PC-9 (cell line): Measurements from ENCODE around the gene MRFAP1. TPM values are rescaled to one million over a fixed set of nuclear protein-coding genes. Genes with fewer than 3 reads are reported as not detected.

Experiments
- BruUV-seq: library from RNA; stranded (reverse); fragments of 400-500 nt; replicated peaks from 2 replicates; lab custom pipeline; 2021; lab: Mats Ljungman, UMichigan
- CTCF ChIA-PET: fragments of 300-600 bp; sonication (Branson Sonifier 250); formaldehyde crosslinking; loops from one replicate; lab custom pipeline; 2022; ENCODE audit warnings: antibody characterized with exemption; lab: Charles Lee
- POLR2A ChIA-PET: fragments of 300-600 bp; sonication (Branson Sonifier 250); formaldehyde crosslinking; loops from one replicate; lab custom pipeline; 2022; ENCODE audit warnings: antibody characterized with exemption; ENCODE audit not compliant: unreplicated experiment; lab: Charles Lee
- DNase-seq, 2 experiments: peaks; one replicate each; pipeline versions ENCODE4 v3.0.0 to v3.0.0-alpha.2; 2015 to 2022; ENCODE audit warnings: mixed read lengths in 1 of 2
- H2AFZ ChIP-seq: fragments of 200-600 bp; sonication (generic); 2 replicates; pipeline ENCODE4 v1.8.1; 2017; ENCODE audit warnings: antibody characterized with exemption
- H3F3A ChIP-seq: fragments of 200-600 bp; sonication (generic); 2 replicates; pipeline ENCODE4 v1.8.1; 2017; ENCODE audit warnings: antibody characterized with exemption, mild to moderate bottlenecking, low read depth; ENCODE audit not compliant: insufficient read depth
- H3K27ac ChIP-seq: fragments of 200-600 bp; sonication (generic); 2 replicates; pipeline ENCODE4 v1.6.1; 2016; ENCODE audit warnings: mixed run types
- H3K27me3 ChIP-seq: fragments of 200-600 bp; sonication (generic); 2 replicates; pipeline ENCODE4 v1.6.1; 2016; ENCODE audit warnings: low read depth, mixed run types; ENCODE audit not compliant: insufficient read depth
- H3K36me3 ChIP-seq: fragments of 200-600 bp; sonication (generic); 2 replicates; pipeline ENCODE4 v1.6.1; 2016; ENCODE audit warnings: low read depth, mixed run types
- H3K4me1 ChIP-seq: fragments of 200-600 bp; sonication (generic); replicated peaks from 2 replicates; pipeline ENCODE4 v1.6.1; 2016; ENCODE audit warnings: mixed run types; ENCODE audit not compliant: insufficient read depth
- H3K4me2 ChIP-seq: fragments of 200-600 bp; sonication (generic); 2 replicates; pipeline ENCODE4 v1.6.1; 2017; ENCODE audit warnings: mixed run types
- H3K4me3 ChIP-seq: fragments of 200-600 bp; sonication (generic); 2 replicates; pipeline ENCODE4 v1.6.1; 2016; ENCODE audit warnings: mixed run types
- H3K79me2 ChIP-seq: fragments of 200-600 bp; sonication (generic); 2 replicates; pipeline ENCODE4 v1.6.1; 2017; ENCODE audit warnings: low read depth, mixed run types
- H3K9me2 ChIP-seq: fragments of 200-600 bp; sonication (generic); 2 replicates; pipeline ENCODE4 v1.8.1; 2017; ENCODE audit warnings: mild to moderate bottlenecking; ENCODE audit not compliant: insufficient read depth
- H3K9me3 ChIP-seq: fragments of 200-600 bp; sonication (generic); 2 replicates; pipeline ENCODE4 v1.8.1; 2016; ENCODE audit warnings: low read depth; ENCODE audit not compliant: insufficient read depth
- H4K20me1 ChIP-seq: fragments of 200-600 bp; sonication (generic); 2 replicates; pipeline ENCODE4 v1.8.1; 2017; ENCODE audit not compliant: insufficient read depth
- CTCF ChIP-seq: fragments of 200-600 bp; sonication (generic); conservative IDR thresholded peaks from 2 replicates; pipeline ENCODE4 v1.6.1; 2017; ENCODE audit warnings: mixed run types, antibody characterized with exemption, mild to moderate bottlenecking, moderate library complexity
- EZH2 ChIP-seq: fragments of 200-600 bp; sonication (generic); IDR thresholded peaks from 2 replicates; pipeline ENCODE4 v1.8.0; 2017; ENCODE audit warnings: antibody characterized with exemption, low read depth
- intact Hi-C: fragments of 100-400 bp; cut with micrococcal nuclease; formaldehyde crosslinking; loops from one replicate; pipeline ENCODE4 v1.10.0; 2022; ENCODE audit not compliant: unreplicated experiment
- total RNA-seq: library from RNA; stranded (reverse); gene quantifications from 2 replicates; pipeline ENCODE4 v1.2.3, GENCODE V29; 2021

Gene MRFAP1
- total RNA-seq, 1 experiment from 2014 or later: 278 TPM

GRCh38 chr4:6619466-6620255, 20.8 kb upstream of the MRFAP1 start:
- no peak overlapping the region for H3K4me3 ChIP-seq
- intact Hi-C loops: no loop called here
- no peaks in the 10 kb centered on the region for H4K20me1 ChIP-seq
- H3K27me3 ChIP-seq: no peaks in the 10 kb centered on the region
- H3K9me3 ChIP-seq: no peaks in the 10 kb centered on the region
- ChIA-PET POLR2A (no interaction called here), CTCF (no interaction called here)
- H3K4me2 ChIP-seq: no peak overlapping the region
- no peaks in the 10 kb centered on the region for H3K36me3 ChIP-seq
- no peak for DNase-seq
- no peak overlapping the region for H3K27ac ChIP-seq
- H3K9me2 ChIP-seq: no peaks in the 10 kb centered on the region
- H3F3A ChIP-seq: no peaks in the 10 kb centered on the region
- H3K79me2 ChIP-seq: no peaks in the 10 kb centered on the region
- H2AFZ ChIP-seq: no peak overlapping the region
- TF ChIP-seq EZH2: no peak
- no peak for TF ChIP-seq CTCF
- no peaks in the 10 kb centered on the region for H3K4me1 ChIP-seq
- no TSS peak for BruUV-seq

- Histone ChIP-seq H3K9me3 (no peaks in the 10 kb centered on the region), H3F3A (no peaks in the 10 kb centered on the region), H3K79me2 (no peaks in the 10 kb centered on the region), H3K4me2 (no peak overlapping the region), H2AFZ (no peak overlapping the region), H3K36me3 (no peaks in the 10 kb centered on the region), H3K4me3 (no peak overlapping the region), H3K27ac (no peak overlapping the region), H3K4me1 (peaks cover 4% of the 10 kb centered on the region; the same call in 1 of the 2 replicates), H3K9me2 (no peaks in the 10 kb centered on the region), H3K27me3 (no peaks in the 10 kb centered on the region), H4K20me1 (no peaks in the 10 kb centered on the region)
- POLR2A ChIA-PET: no interaction called here
- no TSS peak for BruUV-seq
- TF ChIP-seq EZH2 (no peak), CTCF (no peak)
- no peak for DNase-seq
- CTCF ChIA-PET: no interaction called here
- intact Hi-C loops: no loop called here
Measured at GRCh38 chr4:6620296-6620695, 20.2 kb upstream of the MRFAP1 start.

GRCh38 chr4:6620891-6621555, 19.5 kb upstream of the MRFAP1 start:
- no peak overlapping the region for H3K4me3 ChIP-seq
- H3K36me3 ChIP-seq: no peaks in the 10 kb centered on the region
- ChIA-PET CTCF (no interaction called here), POLR2A (no interaction called here)
- H3K4me2 ChIP-seq: no peak overlapping the region
- H3K27me3 ChIP-seq: no peaks in the 10 kb centered on the region
- no peaks in the 10 kb centered on the region for H3K9me3 ChIP-seq
- H2AFZ ChIP-seq: no peak overlapping the region
- H3K4me1 ChIP-seq: peaks cover 7% of the 10 kb centered on the region; the same call in 1 of the 2 replicates
- intact Hi-C loops: no loop called here
- TF ChIP-seq EZH2: no peak
- TF ChIP-seq CTCF: no peak
- H3F3A ChIP-seq: no peaks in the 10 kb centered on the region
- H3K27ac ChIP-seq: no peak overlapping the region
- no peaks in the 10 kb centered on the region for H3K9me2 ChIP-seq
- no peaks in the 10 kb centered on the region for H4K20me1 ChIP-seq
- no peaks in the 10 kb centered on the region for H3K79me2 ChIP-seq
- DNase-seq: no peak
- BruUV-seq: no TSS peak
